Measurements from ENCODE around the gene ASB7.
A peak's percentile ranks its signal among the peaks of the same experiment; 100 is the strongest.

ASB7 gene

GRCh38 chr15:100598655-100599054, 3.7 kb upstream of the ASB7 start:
- DNase-seq, result no peak

- peak; percentile 45 to 74 for DNase-seq
Observed at GRCh38 chr15:100601163-100601562, 1.2 kb upstream of the ASB7 start.

GRCh38 chr15:100601617-100602063, 749 bp upstream of the ASB7 start:
- DNase-seq, result no peak

DNA sequence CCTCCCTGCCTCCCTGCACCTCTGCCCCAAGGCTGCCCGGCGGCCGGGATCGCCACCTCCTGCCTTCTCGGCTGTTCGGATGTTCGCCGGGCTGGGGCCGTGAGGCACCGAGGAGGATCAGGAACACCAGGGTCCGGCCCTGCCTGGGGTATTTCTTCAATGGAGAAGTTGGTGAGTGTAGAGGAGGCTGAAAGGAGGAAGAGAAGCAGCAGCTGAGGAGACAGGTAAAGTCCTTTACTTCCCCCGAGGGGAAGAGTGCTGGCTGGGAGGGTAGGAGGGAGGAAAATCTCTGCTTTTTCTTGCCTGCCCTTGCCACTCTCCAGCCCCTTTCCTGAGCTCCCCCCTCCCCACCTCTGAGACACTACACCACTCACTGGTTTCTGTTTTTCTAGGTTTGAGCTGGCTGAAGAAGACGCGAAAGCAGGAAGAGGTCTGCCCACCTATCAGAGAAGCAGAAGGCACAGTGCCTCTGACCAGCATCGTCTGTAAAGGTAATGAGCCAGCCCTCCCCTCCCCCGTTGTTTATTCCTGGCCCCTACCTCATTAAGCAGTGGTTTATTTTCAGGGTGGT, 519 bp downstream of the ASB7 start:
- DNase-seq, result peak; percentile 39 to 68

GRCh38 chr15:100612539-100612938, 10.2 kb downstream of the ASB7 start:
- no peak for DNase-seq

GRCh38 chr15:100613208-100613607, 10.8 kb downstream of the ASB7 start:
- no peak for DNase-seq

GRCh38 chr15:100614336-100614735, 11.9 kb downstream of the ASB7 start:
- no peak for DNase-seq

DNA sequence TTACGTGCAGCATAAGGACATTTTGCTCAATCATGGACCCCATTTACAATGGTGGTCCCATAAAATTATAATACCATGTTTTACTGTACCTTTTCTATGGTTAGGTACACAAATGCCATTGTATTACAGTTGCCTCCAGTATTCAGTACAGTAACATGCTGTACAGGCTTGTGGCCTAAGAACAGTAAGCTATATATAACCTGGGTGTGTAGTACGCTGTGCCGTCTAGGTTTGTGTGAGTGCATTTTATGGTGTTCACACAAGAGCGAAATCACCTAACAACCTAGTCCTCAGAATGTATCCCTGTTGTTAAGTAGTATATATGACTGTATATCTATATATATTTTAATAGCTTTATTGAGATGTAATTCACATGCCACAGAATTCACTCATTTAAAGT, 12.5 kb downstream of the ASB7 start:
- DNase-seq, result no peak

- no peak for DNase-seq
Observed at GRCh38 chr15:100615801-100616200, 13.4 kb downstream of the ASB7 start.

DNA sequence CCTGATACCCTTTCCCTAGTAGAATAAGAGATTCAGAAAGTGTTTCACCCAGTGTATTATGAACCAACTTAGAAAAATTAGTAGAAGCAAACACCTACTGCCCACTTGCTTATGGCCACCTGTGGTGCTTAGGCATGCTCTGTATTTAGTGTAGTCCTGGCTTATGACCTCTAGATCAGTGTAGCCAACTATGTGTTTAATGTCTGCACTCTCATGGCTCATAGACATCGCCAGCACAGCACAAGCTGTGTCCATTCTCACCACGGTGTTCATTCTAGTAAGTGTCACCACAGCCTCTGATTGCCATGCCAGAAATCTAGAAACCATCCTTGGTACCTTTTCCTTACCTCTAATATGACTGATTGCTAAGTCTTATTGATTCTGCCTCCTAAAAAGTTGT, 14.3 kb downstream of the ASB7 start:
- no peak for DNase-seq

DNA sequence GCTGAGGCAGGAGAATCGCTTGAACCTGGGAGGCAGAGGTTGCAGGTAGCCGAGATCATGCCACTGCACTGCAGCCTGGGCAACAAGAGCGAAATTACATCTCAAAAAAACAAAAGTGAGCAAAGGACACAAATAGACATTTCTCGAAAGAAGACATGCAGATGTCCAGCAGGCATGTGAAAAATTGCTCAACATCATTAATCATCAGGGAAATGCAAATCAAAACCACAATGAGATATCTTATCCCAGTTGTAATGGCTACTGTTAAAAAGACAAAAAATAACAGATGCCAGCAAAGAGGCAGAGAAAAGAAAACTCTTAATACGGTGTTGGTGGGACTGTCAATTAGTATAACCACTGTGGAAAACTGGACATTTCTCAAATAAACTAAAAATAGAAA, 20.9 kb downstream of the ASB7 start:
- no peak for DNase-seq

- peak; percentile 63 to 78 for DNase-seq
Observed at GRCh38 chr15:100627789-100628395, 25.5 kb downstream of the ASB7 start.

- no peak for DNase-seq
Observed at GRCh38 chr15:100628746-100629145, 26.4 kb downstream of the ASB7 start.

GRCh38 chr15:100631831-100632230, 29.4 kb downstream of the ASB7 start:
- no peak for DNase-seq

- DNase-seq, result no peak
Observed at GRCh38 chr15:100633763-100634075, 31.3 kb downstream of the ASB7 start.

DNA sequence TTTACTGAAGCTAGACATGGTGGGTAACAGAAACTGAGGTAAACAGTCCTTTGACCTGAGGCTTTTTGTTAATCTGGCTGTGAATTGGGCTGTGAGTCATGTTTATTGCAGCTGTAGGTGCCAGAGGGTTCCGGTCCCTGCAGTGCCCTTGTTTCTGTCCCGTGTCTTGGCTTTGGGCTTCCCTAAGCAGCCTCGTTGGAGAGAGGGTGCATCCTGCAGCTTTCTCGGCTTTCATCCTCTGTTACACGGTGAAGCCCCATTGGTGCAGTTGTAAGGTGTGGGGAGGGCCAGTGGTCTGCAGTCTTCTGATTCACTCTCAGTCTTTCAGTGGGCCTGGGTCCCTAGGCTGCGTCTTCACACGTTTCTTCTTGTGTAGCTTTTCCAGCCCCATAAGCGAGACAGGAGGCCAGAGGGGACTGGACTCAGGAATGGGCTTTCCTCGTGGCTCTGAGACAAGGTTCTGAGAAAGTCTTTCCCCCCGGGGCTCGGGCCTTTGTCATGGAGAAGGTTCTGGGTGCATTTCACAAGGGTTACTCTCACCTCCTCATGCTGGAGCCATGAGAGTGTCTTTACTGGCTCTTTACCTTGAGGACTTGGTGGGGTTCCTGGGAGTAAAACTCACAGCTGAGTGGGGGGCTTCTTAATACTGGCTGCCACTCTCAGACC, 33.1 kb downstream of the ASB7 start:
- DNase-seq, result no peak

GRCh38 chr15:100638177-100638730, 35.9 kb downstream of the ASB7 start:
- no peak for DNase-seq

DNA sequence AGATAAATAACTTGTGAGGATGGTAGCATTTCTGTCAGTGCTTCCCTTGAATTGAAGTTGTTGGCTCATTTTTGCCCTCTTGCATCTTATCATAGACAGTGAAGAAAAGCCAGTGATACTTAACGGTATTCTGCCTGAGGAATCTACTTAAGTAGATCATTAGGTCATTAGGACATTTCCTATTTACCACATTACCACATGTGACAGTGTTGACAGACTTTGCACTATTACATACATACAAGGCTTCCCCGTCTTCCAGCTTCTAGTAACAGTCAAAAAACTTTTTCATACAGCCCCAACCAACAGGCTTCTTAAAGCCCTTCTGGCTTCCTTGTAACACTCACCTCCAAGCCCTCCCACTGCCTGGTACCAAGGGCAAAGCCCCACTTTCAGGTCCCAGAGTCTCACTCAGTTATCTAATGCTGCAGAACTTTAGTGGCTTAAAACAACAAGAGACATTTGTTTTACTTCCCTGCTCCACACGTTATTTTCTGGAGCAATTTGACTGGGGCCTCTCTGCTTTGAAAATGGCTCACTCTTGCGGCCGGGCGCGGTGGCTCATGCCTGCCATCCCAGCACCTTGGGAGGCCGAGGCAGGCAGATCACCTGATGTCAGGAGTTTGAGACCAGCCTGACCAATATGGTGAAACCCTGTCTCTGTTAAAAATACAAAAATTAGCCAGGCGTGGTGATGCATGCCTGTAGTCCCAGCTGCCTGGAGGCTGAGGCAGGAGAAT, 40.0 kb downstream of the ASB7 start:
- DNase-seq, result no peak

GRCh38 chr15:100642950-100643338, 40.6 kb downstream of the ASB7 start:
- no peak for DNase-seq

DNA sequence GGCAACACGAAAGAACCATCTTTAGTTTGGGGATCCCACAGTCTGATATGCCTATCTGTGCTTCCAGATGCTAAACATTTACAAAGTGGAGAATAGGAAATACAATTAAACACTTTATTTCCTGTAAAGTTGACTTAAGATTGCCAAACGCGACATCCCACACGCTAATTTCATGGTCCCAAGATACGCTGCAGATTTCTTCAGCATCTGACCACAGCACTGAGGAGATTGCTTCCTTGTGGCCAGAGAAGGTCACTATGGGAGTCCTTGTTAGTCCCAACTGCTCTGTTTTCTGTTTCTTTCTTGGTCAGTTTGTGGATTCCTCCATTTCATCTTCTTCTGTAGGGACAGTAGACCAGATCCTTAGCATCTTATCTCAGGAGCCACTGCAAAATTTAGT, 43.3 kb downstream of the ASB7 start:
- DNase-seq, result no peak

GRCh38 chr15:100648951-100649350, 46.6 kb downstream of the ASB7 start:
- DNase-seq, result no peak

GRCh38 chr15:100650685-100651084, 48.3 kb downstream of the ASB7 start:
- DNase-seq, result no peak

GRCh38 chr15:100651253-100651652, 48.9 kb downstream of the ASB7 start:
- DNase-seq, result no peak

DNA sequence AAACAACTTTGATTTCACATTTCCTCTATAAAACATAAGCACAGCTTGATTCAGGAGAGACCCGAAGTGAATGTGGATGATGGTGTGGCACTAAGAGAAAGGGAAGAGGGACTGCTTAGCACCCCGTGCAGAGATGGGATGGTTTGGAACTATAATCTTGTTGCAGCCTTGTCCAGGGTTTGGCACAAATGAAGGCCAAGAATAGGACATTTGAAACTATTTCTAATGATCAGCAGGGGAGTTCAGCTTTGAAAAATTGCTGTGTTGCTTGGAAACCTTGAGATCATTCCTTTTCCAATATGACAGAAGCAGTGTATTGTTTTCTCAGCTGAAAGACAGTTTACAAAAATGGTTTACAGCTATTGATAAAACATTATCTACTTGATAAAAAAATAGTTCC, 49.7 kb downstream of the ASB7 start:
- DNase-seq, result no peak
